Subcutaneous abdominal adipose tissue (tissue), 5 donors: Measurements from ENCODE around the gene WAS.
A peak's percentile ranks its signal among the peaks of the same experiment; 100 is the strongest.
"Not testable (repeated sequence)": the region's sequence is repeated elsewhere in the genome, so short reads cannot be mapped to it uniquely, and the experiment has no call there.

Source experiments
- H3K27ac ChIP-seq: one replicate; pipeline ENCODE4 v1.7.0; 2013; ENCODE audit warnings: low read depth, mild to moderate bottlenecking, inconsistent platforms, low read length, moderate library complexity
- H3K27me3 ChIP-seq, 5 donors: one replicate each; pipeline ENCODE4 v1.7.0; 2013; ENCODE audit warnings: low read length in 5 of 5, inconsistent platforms in 1 of 5; ENCODE audit not compliant: control insufficient read depth in 5 of 5, insufficient read depth in 4 of 5
- H3K36me3 ChIP-seq, 5 donors: one replicate each; pipeline ENCODE4 v1.7.0; 2013; ENCODE audit warnings: low read length in 5 of 5; ENCODE audit not compliant: control insufficient read depth in 5 of 5, insufficient read depth in 5 of 5
- H3K4me1 ChIP-seq, 5 donors: one replicate each; pipeline ENCODE4 v1.7.0; 2013; ENCODE audit warnings: low read length in 5 of 5, mild to moderate bottlenecking in 3 of 5, moderate library complexity in 1 of 5; ENCODE audit not compliant: control insufficient read depth in 5 of 5, insufficient read depth in 5 of 5
- H3K4me3 ChIP-seq, 5 donors: one replicate each; pipeline ENCODE4 v1.7.0; 2013; ENCODE audit warnings: low read length in 5 of 5, low read depth in 1 of 5
- H3K9ac ChIP-seq, 5 donors: one replicate each; pipeline ENCODE4 v1.7.0; 2013; ENCODE audit warnings: low read length in 5 of 5, mild to moderate bottlenecking in 4 of 5, moderate library complexity in 3 of 5
- H3K9me3 ChIP-seq, 5 donors: one replicate each; pipeline ENCODE4 v1.7.0; 2013; ENCODE audit warnings: low read length in 5 of 5; ENCODE audit not compliant: control insufficient read depth in 5 of 5
- donor health status: healthy.
- donor health status: healthy.
- donor health status: healthy.
- donor health status: healthy.
- donor health status: healthy.

WAS gene

DNA sequence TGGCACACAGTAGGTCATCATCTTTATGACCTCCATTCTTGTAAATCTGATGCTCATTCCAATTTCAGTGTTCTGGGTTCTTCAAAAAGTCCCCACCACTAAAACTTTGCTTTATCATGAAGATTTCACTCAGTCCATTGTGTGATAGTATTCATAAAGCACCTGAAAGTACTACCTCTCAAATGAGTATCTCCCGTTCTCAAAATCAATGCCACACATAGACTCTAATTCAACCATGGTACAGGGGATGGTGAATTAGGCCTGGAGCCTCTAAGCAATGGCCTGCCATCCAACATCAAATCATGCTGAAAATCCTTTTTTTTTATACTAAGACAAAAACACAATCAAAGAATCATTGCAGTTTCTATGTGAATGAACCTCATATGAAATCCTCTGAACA is 19.4 kb upstream of the WAS start:
- Histone ChIP-seq H3K36me3 (no peaks in the 10 kb centered on the region), H3K4me3 (no peak overlapping the region)

DNA sequence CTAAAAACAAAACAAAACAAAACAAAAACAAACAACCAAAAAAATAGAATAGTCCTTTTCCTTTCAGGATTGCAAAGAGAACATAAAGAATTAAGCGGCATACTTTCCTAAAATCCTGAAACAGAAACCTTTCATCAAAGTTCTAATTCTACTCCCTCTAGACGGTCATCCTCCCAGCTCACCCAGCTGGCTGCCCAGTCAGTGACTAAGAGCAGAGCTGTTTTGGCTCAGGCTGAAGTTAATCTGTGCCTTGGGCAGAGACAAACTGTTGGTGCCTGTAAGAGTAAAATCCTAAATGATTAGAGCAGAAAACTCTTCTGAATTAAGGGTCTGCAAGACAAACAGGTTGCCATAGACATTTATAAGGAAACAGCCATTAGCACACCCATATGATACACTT is 17.6 kb upstream of the WAS start:
- Histone ChIP-seq H3K4me1 (no peaks in the 10 kb centered on the region), H3K36me3 (no peaks in the 10 kb centered on the region), H3K27ac (no peak overlapping the region), H3K27me3 (peaks cover 0 to 9% (median 5%) of the 10 kb centered on the region in 5 donors), H3K9me3 (peaks cover 0 to 5% (median 4%) of the 10 kb centered on the region in 5 donors), H3K4me3 (no peak overlapping the region), H3K9ac (no peak overlapping the region)

More for the DNA sequence above, 19.4 kb upstream of the WAS start:
- Histone ChIP-seq H3K9me3 (peaks cover 0 to 5% (median 4%) of the 10 kb centered on the region in 5 donors), H3K27me3 (peaks cover 0 to 9% (median 5%) of the 10 kb centered on the region in 5 donors), H3K27ac (no peak overlapping the region), H3K9ac (no peak overlapping the region), H3K4me1 (no peaks in the 10 kb centered on the region)

DNA sequence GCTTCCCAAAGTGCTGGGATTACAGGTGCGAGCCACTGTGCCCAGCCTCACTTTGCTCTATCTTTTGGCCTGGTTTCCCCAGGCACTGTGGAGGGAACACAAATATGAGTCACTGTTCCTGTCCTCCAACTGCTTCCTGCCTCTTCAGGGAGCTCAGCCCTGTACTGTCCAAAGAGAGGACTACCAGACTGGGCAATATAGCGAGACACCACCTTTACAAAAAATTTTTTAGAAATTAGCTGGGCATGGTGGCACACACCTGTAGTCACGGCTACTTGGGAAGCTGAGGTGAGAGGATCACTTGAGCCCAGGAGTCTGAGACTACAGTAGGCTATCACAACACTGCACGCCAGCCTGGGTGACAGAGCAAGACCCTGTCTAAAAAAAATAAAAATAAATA is 16.9 kb upstream of the WAS start:
- no peaks in the 10 kb centered on the region for H3K4me1 ChIP-seq
- no peak overlapping the region for H3K27ac ChIP-seq
- peaks cover 0 to 5% (median 4%) of the 10 kb centered on the region in 5 donors for H3K9me3 ChIP-seq
- H3K27me3 ChIP-seq: peaks cover 0 to 9% (median 5%) of the 10 kb centered on the region in 5 donors
- no peaks in the 10 kb centered on the region for H3K36me3 ChIP-seq
- H3K9ac ChIP-seq: no peak overlapping the region
- no peak overlapping the region for H3K4me3 ChIP-seq

DNA sequence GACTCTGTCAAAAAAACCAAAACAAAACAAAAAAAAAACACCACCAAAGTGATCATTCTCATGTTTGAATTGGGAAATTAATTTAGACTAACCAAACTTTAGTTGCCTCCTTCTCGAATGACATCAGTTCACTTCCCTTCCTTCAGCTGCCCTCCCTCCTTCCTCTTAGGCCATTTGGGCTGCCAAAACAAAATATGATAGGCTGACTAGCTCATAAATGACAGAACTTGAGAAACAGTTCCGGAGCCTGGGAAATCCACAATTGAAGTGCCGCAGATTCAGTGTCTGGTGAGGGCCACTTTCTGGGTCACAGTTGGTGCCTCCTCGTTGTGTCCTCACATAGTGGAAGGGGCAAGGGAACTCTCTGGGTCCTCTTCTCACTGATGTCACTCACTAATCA is 16.1 kb upstream of the WAS start:
- H3K9ac ChIP-seq: no peak overlapping the region
- no peak overlapping the region for H3K27ac ChIP-seq
- H3K4me3 ChIP-seq: no peak overlapping the region
- no peaks in the 10 kb centered on the region for H3K4me1 ChIP-seq
- H3K9me3 ChIP-seq: peaks cover 0 to 5% (median 4%) of the 10 kb centered on the region in 5 donors
- no peaks in the 10 kb centered on the region for H3K36me3 ChIP-seq
- peaks cover 0 to 9% (median 5%) of the 10 kb centered on the region in 5 donors for H3K27me3 ChIP-seq

DNA sequence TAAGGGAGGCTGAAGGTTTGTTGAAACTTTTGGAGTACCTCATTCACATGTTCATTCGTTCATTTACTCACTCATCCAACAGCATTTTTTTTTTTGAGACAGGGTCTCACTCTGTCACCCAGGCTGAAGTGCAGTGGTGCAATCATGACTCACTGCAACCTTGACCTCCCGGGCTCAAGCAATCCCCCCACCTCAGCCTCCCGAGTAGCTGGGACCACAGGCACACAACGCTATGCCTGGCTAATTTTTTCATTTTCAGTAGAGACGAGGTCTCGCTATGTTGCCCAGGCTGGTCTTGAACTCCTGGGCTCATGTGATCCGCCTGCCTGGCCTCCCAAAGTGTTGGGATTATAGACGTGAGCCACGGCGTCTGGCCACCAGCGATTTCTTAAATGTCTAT is 15.4 kb upstream of the WAS start:
- not testable (repeated sequence) for H3K4me1 ChIP-seq, H3K36me3 ChIP-seq, H3K27me3 ChIP-seq, H3K4me3 ChIP-seq, H3K9me3 ChIP-seq, H3K27ac ChIP-seq, H3K9ac ChIP-seq

DNA sequence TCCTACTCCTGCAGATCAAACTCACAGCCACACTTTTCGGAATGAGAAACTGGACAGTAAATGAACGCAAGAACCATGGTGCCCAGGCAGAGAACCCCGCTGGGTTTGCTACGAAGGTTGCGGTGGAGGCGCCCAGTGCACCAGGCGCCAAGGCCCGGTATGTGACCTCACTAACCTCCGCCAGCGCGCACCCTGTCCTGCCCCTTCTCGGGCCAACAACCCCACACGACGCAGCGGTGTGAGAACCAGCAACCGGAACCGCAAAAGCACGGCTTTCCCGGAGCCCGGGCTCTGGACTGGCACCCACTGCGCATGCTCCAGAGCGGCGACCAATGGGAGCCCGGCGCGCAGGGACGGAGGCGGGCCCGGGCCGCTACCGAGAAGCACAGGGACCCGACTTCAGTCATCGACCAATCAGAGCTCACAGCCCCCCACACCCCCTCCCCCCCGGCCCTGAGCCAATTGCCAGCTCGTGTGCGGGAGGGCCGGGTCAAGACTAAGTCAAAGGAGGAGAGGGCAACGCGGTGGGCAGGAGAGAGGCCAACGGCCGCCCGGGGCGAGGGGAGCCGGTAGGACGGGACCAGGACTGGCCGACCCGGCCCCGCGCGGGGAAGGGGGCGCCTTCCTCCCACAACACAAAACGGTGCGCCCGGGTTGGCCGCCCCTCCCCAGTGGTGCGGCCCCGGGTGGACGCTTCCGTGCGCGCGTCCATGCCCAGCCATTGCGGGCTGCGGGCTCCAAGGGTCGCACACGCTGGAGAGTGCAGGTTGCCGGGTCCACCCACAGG is 7.3 kb upstream of the WAS start:
- peaks cover 0 to 17% (median 12%) of the 10 kb centered on the region in 5 donors for H3K4me1 ChIP-seq
- H3K27ac ChIP-seq: peak overlapping the region; percentile 67
- H3K27me3 ChIP-seq: peaks cover 0 to 6% (median 3%) of the 10 kb centered on the region in 5 donors
- no peaks in the 10 kb centered on the region for H3K36me3 ChIP-seq
- no peaks in the 10 kb centered on the region for H3K9me3 ChIP-seq
- peak overlapping the region; percentile 68 to 81 (median 77) for H3K9ac ChIP-seq
- H3K4me3 ChIP-seq: peak overlapping the region; percentile 73 to 86 (median 81)

DNA sequence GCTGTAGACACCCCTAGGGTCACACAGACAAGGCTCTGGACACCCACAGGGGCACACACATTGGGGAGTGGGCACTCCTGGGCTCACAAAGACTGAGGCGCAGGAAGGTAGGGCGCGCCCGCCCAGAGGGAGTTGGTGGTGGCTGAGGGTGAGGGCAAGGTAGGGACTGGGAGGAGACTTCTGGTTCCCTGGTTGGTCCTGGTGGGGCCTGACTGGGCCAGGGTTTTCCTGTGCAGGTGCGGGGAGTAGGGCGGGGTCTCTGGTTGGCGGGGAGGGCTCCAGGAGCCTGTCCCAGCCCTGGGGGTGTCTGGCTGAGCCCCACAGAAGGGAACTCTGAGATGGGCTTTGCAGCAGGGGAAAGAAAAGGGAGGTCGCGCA is 6.7 kb upstream of the WAS start:
- peaks cover 0 to 9% (median 5%) of the 10 kb centered on the region in 5 donors for H3K27me3 ChIP-seq
- peak overlapping the region; percentile 25 to 81 (median 73) for H3K4me3 ChIP-seq
- no peaks in the 10 kb centered on the region for H3K36me3 ChIP-seq
- no peaks in the 10 kb centered on the region for H3K9me3 ChIP-seq
- H3K4me1 ChIP-seq: peaks cover 0 to 19% (median 12%) of the 10 kb centered on the region in 5 donors
- no peak overlapping the region for H3K27ac ChIP-seq
- peak overlapping the region in 4 of 5 donors; percentile 62 to 81 (median 78) for H3K9ac ChIP-seq

DNA sequence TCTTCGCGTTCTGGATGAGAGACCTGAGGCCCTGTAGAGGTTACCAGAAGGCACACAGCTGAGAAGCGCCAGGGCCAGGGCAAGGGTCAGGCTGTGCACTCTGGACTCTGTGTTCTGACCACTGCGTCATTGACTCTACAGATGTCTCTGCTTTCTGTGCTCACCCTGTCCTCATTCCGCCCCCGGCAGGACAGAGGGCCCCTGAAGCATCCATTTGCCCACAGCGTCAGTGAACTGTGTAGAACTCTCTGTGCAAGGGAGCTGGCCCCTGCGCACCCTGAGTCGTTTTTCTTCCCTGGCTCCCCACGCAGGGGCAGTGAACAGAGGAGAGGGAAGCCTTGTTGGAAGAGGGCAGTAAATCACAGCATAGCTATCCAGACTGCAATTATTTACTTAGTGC is 6.1 kb upstream of the WAS start:
- Histone ChIP-seq H3K4me3 (peak overlapping the region; percentile 25 to 81 (median 73)), H3K27me3 (peaks cover 0 to 15% (median 8%) of the 10 kb centered on the region in 5 donors), H3K4me1 (peaks cover 0 to 23% (median 12%) of the 10 kb centered on the region in 5 donors), H3K9ac (peak overlapping the region in 1 of 5 donors; percentile 78), H3K36me3 (no peaks in the 10 kb centered on the region), H3K9me3 (no peaks in the 10 kb centered on the region), H3K27ac (no peak overlapping the region)

DNA sequence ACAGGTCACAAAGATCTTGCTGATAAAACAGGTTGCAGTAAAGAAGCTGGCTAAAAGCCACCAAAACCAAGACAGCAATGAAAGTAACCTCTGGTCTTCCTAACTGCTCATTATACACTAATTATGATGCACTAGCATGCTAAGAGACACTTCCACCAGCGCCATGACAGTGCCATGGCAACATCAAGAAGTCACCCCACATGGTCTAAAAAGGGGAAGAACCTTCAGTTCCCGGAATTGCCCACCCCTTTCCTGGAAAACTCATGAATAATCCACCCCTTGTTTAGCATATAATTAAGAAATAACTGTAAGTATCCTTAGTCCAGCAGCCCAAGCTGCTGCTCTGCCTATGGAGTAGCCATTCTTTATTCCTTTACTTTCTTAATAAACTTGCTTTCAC is 3.1 kb upstream of the WAS start:
- H3K9ac ChIP-seq, H3K4me3 ChIP-seq, H3K36me3 ChIP-seq, H3K27ac ChIP-seq, H3K9me3 ChIP-seq: not testable (repeated sequence)
- H3K4me1 ChIP-seq: peaks cover 0 to 34% (median 12%) of the 10 kb centered on the region in 5 donors
- H3K27me3 ChIP-seq: peaks cover 3 to 32% (median 18%) of the 10 kb centered on the region in 5 donors

DNA sequence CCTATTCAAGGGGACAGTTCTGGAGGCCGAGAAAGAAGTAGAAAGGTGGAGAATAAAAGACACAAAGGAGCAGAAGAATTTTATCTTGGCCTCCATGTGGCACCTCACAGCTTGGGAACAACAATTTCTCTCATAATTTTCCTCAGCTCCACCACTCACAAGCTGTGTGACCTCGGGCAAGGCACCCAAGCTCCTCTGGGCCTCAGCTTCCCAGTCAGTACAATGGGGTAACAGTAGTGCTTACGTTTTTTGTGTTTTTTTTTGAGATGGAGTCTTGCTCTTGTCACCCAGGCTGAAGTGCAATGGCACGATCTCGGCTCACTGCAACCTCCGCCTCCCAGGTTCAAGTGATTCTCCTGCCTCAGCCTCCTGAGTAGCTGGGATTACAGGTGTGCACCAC is 2.7 kb upstream of the WAS start:
- H3K27me3 ChIP-seq: peaks cover 3 to 36% (median 21%) of the 10 kb centered on the region in 5 donors
- H3K9me3 ChIP-seq, H3K4me3 ChIP-seq, H3K9ac ChIP-seq, H3K27ac ChIP-seq, H3K36me3 ChIP-seq: not testable (repeated sequence)
- peaks cover 0 to 30% (median 7%) of the 10 kb centered on the region in 5 donors for H3K4me1 ChIP-seq
